Effector memory CD4-positive, alpha-beta T cell (primary cell): Measurements from ENCODE around the gene IQGAP3.

Experiments used
- DNase-seq, 3 donors: peaks; one replicate each; pipeline ENCODE4 v3.0.0-alpha.2; 2020
- H3K27ac ChIP-seq: 2 replicates; pipeline ENCODE4 v1.7.0; 2013; ENCODE audit warnings: mild to moderate bottlenecking, low read length, moderate library complexity; ENCODE audit not compliant: insufficient read depth, poor library complexity, severe bottlenecking
- H3K27me3 ChIP-seq: replicated peaks from 2 replicates; pipeline ENCODE4 v1.7.0; 2013; ENCODE audit warnings: mild to moderate bottlenecking, low read length; ENCODE audit not compliant: insufficient read depth, control insufficient read depth, poor library complexity, severe bottlenecking
- H3K36me3 ChIP-seq: 2 replicates; pipeline ENCODE4 v1.7.0; 2013; ENCODE audit warnings: mild to moderate bottlenecking, low read length, moderate library complexity; ENCODE audit not compliant: control insufficient read depth, insufficient read depth
- H3K4me1 ChIP-seq: 2 replicates; pipeline ENCODE4 v1.7.0; 2013; ENCODE audit warnings: low read length, mild to moderate bottlenecking; ENCODE audit not compliant: control insufficient read depth, insufficient read depth, poor library complexity, severe bottlenecking
- H3K4me3 ChIP-seq: 2 replicates; pipeline ENCODE4 v1.7.0; 2013; ENCODE audit warnings: low read length, low read depth, mild to moderate bottlenecking; ENCODE audit not compliant: insufficient read depth, poor library complexity, severe bottlenecking
- H3K9me3 ChIP-seq: 2 replicates; pipeline ENCODE4 v1.7.0; 2013; ENCODE audit warnings: mild to moderate bottlenecking, low read length, moderate library complexity; ENCODE audit not compliant: control insufficient read depth

IQGAP3 gene

GRCh38 chr1:156492591-156493080, 79.7 kb downstream of the IQGAP3 start:
- H3K36me3 ChIP-seq, result peaks cover 4% of the 10 kb centered on the region
- H3K9me3 ChIP-seq, result no peaks in the 10 kb centered on the region
- no peaks in the 10 kb centered on the region for H3K27me3 ChIP-seq
- H3K4me3 ChIP-seq, result no peak overlapping the region
- peak overlapping the region; percentile 32 for H3K27ac ChIP-seq
- peaks cover 99% of the 10 kb centered on the region for H3K4me1 ChIP-seq
- no peak for DNase-seq

GRCh38 chr1:156492013-156492590, 80.3 kb downstream of the IQGAP3 start:
- peak overlapping the region; percentile 32 for H3K27ac ChIP-seq
- no peak for DNase-seq

DNA sequence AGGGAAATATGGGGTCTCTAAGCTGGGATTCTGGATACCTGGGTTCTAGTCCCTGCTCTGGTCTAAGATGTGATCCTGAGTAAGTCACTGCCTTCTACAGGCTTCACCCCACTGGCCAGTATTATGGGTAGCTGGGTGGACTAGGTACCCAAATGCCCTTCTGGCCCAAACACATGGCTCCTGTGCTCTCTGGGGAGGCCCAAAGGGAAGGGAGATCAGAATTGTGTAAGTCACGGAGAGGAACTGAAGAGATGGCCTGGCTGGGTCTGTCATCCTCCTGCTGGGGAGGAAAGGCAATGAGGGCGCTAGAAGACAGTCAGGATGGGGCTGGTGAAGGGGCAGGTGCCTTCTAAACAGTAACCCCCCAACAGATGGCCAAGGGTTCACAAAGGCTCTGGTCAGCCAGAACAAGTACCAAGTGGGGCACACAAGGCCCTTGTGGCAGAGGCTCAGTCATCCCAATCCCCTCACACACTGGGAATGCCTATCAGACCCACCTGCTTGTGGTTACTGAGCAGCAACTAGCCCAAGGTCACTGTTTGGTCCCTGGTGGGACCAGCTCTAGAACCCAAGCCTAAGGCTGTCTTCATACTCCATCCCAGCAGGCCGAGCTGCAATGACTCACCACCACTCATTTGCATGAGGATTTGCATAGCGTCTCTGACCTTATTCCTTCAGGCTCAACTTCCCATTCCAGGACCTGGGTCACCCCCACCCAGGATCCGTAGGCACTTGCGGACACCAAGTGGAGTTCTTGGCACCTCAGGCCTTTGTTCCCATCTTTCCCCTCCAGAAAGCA, 81.0 kb downstream of the IQGAP3 start:
- peaks cover 91% of the 10 kb centered on the region for H3K4me1 ChIP-seq
- peak overlapping the region; percentile 58 for H3K27ac ChIP-seq

More at GRCh38 chr1:156492013-156492590, 80.3 kb downstream of the IQGAP3 start:
- Histone ChIP-seq H3K36me3 (peaks cover 4% of the 10 kb centered on the region), H3K4me1 (peaks cover 99% of the 10 kb centered on the region), H3K27me3 (no peaks in the 10 kb centered on the region), H3K4me3 (no peak overlapping the region), H3K9me3 (no peaks in the 10 kb centered on the region)

DNA sequence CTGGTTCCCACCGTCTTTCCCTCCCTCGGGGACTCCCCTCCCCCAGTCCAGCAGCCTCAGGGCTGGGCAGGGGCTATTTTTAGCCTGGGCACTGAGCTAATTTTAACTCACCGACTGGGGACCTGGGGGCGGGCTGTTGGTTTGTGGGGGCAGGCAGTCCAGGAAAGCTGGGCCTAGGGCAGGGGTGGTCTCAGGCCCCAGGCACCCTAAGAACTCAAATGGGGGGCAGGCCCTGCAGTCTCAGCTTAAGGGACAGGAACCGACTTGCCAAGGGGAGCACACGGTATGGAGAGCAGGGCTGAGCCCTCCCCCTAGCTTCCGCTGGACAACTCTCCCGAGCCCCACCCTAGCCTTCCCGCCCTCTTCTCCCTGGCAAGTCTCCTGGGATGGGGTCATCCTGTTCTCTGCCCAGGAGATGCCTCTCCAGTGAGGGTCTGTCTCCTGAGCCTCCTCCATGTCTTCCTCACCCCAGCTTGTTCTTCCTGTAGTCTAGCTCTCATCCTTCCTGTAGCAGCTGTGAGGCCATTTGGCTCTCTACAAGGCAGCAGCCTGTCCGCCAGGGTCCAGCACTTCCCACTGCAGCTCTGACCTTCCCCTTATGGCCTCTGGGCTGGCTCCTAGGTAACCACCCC, 81.8 kb downstream of the IQGAP3 start:
- Histone ChIP-seq H3K9me3 (no peaks in the 10 kb centered on the region), H3K4me1 (peaks cover 83% of the 10 kb centered on the region), H3K27me3 (no peaks in the 10 kb centered on the region), H3K27ac (peak overlapping the region; percentile 58), H3K36me3 (peaks cover 4% of the 10 kb centered on the region), H3K4me3 (no peak overlapping the region)
- no peak for DNase-seq

More for the DNA sequence above, 81.0 kb downstream of the IQGAP3 start:
- no peak for DNase-seq
- Histone ChIP-seq H3K27me3 (no peaks in the 10 kb centered on the region), H3K4me3 (no peak overlapping the region), H3K9me3 (no peaks in the 10 kb centered on the region), H3K36me3 (peaks cover 4% of the 10 kb centered on the region)

GRCh38 chr1:156489935-156490293, 82.5 kb downstream of the IQGAP3 start:
- DNase-seq, result no peak
- Histone ChIP-seq H3K4me1 (peaks cover 77% of the 10 kb centered on the region), H3K4me3 (peak overlapping the region; percentile 12), H3K27ac (peak overlapping the region; percentile 58), H3K27me3 (no peaks in the 10 kb centered on the region), H3K36me3 (peaks cover 2% of the 10 kb centered on the region), H3K9me3 (no peaks in the 10 kb centered on the region)

GRCh38 chr1:156489166-156489934, 83.0 kb downstream of the IQGAP3 start:
- DNase-seq, result peak in 2 of 3 donors; percentile 15 to 24
- Histone ChIP-seq H3K27me3 (no peaks in the 10 kb centered on the region), H3K4me3 (peak overlapping the region; percentile 14), H3K36me3 (no peaks in the 10 kb centered on the region), H3K27ac (peak overlapping the region; percentile 58), H3K9me3 (no peaks in the 10 kb centered on the region), H3K4me1 (peaks cover 71% of the 10 kb centered on the region)

DNA sequence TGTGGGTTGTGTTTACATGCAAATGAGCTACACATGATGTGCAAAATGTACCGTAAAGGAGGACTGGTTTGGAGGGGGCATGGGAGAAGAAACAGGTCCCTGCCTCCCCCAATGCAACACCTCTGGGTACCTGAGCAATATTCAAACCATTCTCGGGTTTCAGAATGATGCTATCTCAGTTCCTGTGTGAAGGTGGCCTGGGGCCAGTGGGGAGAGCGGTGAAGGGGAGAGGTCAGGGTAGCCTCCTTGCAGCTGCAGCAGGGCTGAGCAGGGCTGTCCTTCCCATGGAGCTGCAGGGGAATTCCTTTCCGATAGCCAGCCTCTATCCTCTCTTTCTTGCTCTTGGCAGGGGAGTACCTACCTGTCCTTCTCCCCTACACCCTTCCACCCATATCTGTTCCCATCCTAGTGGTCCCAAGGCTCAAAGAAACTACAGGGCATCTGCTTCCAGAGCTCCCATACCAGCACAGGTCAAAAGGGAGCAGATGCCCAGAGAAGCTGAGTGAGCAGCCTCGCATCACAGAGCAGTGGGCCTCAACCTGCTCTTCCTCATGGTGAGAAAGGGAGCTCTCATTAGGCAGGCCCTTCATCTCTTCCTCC, 83.7 kb downstream of the IQGAP3 start:
- peak overlapping the region; percentile 58 for H3K27ac ChIP-seq
- H3K4me1 ChIP-seq, result peaks cover 66% of the 10 kb centered on the region
- H3K27me3 ChIP-seq, result no peaks in the 10 kb centered on the region
- peak overlapping the region; percentile 14 for H3K4me3 ChIP-seq
- DNase-seq, result no peak
- H3K9me3 ChIP-seq, result no peaks in the 10 kb centered on the region
- peaks cover 2% of the 10 kb centered on the region for H3K36me3 ChIP-seq

GRCh38 chr1:156487862-156488261, 84.5 kb downstream of the IQGAP3 start:
- no peak for DNase-seq
- Histone ChIP-seq H3K4me1 (peaks cover 58% of the 10 kb centered on the region), H3K4me3 (no peak overlapping the region), H3K27ac (peak overlapping the region; percentile 55), H3K9me3 (no peaks in the 10 kb centered on the region), H3K27me3 (no peaks in the 10 kb centered on the region), H3K36me3 (peaks cover 10% of the 10 kb centered on the region)
